HL-60 (cell line): Measurements from ENCODE around the gene CBX5.
"Not testable (repeated sequence)": the region's sequence is repeated elsewhere in the genome, so short reads cannot be mapped to it uniquely, and the experiment has no call there.

Experiments used
- DNase-seq, 2 experiments: peaks; one replicate each; pipeline ENCODE4 v3.0.0-alpha.2; 2010 to 2020; ENCODE audit warnings: low read depth in 1 of 2, low spot score in 1 of 2
- H3K27ac ChIP-seq: fragments of 250-450 bp; sonication (Bioruptor Pico); replicated peaks from 2 replicates; pipeline ENCODE4 v1.5.1; 2020; ENCODE audit warnings: mild to moderate bottlenecking, moderate library complexity
- H3K27me3 ChIP-seq: fragments of 250-450 bp; sonication (Bioruptor Pico); 2 replicates; pipeline ENCODE4 v1.5.1; 2021; ENCODE audit warnings: mild to moderate bottlenecking, moderate library complexity; ENCODE audit not compliant: insufficient read depth, poor library complexity, severe bottlenecking
- H3K4me3 ChIP-seq: replicated peaks from 2 replicates; pipeline ENCODE4 v1.5.1; 2011; ENCODE audit warnings: mild to moderate bottlenecking, control low read depth, low read length; ENCODE audit not compliant: insufficient read depth
- GABPA ChIP-seq: IDR thresholded peaks from 2 replicates; pipeline ENCODE4 v1.6.1; 2012; ENCODE audit warnings: low read depth
- POLR2AphosphoS5 ChIP-seq: IDR thresholded peaks from 2 replicates; pipeline ENCODE4 v1.6.1; 2012; ENCODE audit warnings: low read depth
- SPI1 ChIP-seq: IDR thresholded peaks from 2 replicates; pipeline ENCODE4 v1.6.1; 2012; ENCODE audit warnings: low read depth, mild to moderate bottlenecking, borderline replicate concordance
- TF ChIP-seq, protein P1 (sequence below): IDR thresholded peaks from 2 replicates; pipeline ENCODE4 v1.6.1; 2012; ENCODE audit warnings: low read depth; ENCODE audit not compliant: insufficient replicate concordance
- TF ChIP-seq, protein P2 (sequence below): IDR thresholded peaks from one replicate; pipeline ENCODE4 v1.5.1; 2011; ENCODE audit warnings: low read length, control low read depth, inconsistent platforms; ENCODE audit not compliant: insufficient read depth

CBX5 gene

DNA sequence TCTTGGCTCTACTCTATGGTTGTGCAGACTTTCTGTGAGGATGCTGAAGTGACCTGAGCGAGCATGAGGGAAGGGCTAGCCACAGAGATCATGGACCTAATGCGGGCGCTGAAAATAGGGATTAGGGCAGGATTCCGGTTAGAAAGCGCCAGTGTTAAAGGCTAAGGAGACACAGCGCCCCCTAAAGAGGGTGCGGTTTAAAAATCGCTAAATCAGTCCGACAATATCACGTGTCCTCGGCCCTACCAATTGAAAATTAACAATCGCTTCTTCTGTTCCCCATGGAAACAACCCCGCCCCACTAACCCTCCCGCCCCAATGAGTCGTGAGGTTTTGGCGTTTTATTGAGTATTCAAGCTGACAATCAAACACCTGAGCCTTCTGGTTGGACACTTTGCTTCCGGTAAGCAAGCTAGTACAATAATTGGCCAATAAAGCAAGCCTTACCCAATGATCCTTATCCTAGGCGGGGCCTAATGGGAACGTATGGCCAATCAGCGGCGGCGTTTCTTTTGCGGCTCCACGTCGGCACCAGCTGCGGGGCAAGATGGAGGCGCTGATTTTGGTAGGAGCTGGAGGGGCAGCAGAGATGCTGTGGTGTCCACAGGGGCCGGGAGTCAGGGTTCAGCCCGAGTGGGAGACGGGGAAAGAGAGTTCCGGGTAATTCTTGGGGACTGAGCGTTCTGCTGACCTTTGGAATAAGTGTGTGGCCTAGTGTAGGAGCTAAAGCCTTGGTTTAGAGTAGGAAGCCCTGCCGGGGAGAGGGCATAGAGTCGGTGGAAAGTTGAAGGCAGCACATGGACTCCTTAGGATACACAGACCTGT, 44.9 kb upstream of the CBX5 start, which contains the start of gene COPZ1:
TSS of gene COPZ1 (plus strand) at position 515 of the 825 bp plus-strand sequence. CDS start at position 548, 33 bp downstream.
- Histone ChIP-seq H3K4me3 (peak within 1 kb of the TSS; percentile 67), H3K27ac (peak within 1 kb of the TSS; percentile 83), H3K27me3 (no peaks in the 10 kb centered on the region)
- DNase-seq: peak; percentile 99 to 100
- TF ChIP-seq, protein P1, sequence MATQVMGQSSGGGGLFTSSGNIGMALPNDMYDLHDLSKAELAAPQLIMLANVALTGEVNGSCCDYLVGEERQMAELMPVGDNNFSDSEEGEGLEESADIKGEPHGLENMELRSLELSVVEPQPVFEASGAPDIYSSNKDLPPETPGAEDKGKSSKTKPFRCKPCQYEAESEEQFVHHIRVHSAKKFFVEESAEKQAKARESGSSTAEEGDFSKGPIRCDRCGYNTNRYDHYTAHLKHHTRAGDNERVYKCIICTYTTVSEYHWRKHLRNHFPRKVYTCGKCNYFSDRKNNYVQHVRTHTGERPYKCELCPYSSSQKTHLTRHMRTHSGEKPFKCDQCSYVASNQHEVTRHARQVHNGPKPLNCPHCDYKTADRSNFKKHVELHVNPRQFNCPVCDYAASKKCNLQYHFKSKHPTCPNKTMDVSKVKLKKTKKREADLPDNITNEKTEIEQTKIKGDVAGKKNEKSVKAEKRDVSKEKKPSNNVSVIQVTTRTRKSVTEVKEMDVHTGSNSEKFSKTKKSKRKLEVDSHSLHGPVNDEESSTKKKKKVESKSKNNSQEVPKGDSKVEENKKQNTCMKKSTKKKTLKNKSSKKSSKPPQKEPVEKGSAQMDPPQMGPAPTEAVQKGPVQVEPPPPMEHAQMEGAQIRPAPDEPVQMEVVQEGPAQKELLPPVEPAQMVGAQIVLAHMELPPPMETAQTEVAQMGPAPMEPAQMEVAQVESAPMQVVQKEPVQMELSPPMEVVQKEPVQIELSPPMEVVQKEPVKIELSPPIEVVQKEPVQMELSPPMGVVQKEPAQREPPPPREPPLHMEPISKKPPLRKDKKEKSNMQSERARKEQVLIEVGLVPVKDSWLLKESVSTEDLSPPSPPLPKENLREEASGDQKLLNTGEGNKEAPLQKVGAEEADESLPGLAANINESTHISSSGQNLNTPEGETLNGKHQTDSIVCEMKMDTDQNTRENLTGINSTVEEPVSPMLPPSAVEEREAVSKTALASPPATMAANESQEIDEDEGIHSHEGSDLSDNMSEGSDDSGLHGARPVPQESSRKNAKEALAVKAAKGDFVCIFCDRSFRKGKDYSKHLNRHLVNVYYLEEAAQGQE: peak; percentile 61
- TF ChIP-seq SPI1 (no peak), POLR2AphosphoS5 (peak; percentile 79; the same call in 1 of the 2 replicates), GABPA (no peak)
- TF ChIP-seq, protein P2, sequence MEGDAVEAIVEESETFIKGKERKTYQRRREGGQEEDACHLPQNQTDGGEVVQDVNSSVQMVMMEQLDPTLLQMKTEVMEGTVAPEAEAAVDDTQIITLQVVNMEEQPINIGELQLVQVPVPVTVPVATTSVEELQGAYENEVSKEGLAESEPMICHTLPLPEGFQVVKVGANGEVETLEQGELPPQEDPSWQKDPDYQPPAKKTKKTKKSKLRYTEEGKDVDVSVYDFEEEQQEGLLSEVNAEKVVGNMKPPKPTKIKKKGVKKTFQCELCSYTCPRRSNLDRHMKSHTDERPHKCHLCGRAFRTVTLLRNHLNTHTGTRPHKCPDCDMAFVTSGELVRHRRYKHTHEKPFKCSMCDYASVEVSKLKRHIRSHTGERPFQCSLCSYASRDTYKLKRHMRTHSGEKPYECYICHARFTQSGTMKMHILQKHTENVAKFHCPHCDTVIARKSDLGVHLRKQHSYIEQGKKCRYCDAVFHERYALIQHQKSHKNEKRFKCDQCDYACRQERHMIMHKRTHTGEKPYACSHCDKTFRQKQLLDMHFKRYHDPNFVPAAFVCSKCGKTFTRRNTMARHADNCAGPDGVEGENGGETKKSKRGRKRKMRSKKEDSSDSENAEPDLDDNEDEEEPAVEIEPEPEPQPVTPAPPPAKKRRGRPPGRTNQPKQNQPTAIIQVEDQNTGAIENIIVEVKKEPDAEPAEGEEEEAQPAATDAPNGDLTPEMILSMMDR: peak; percentile 85

DNA sequence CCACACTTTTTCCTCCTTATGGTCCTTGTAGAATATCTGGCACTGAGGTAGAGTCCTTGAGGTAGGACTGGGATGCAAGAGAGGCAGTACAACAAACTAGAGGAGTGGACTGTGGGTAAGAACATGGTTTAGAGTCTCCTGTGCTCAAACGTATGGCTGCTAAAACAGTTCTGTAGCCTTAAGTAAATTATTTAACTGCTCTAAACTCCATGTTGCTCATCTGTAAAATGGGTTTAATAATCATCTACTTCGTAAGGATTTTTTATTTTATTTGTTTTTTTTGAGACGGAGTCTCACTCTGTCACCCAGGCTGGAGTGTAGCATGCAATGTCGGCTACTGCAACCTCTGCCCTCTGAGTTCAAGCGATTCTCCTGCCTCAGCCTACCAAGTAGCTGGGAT, 41.4 kb upstream of the CBX5 start:
- H3K27me3 ChIP-seq: no peaks in the 10 kb centered on the region
- H3K27ac ChIP-seq: no peak overlapping the region
- TF ChIP-seq, protein P2: no peak
- TF ChIP-seq SPI1 (no peak), GABPA (no peak), POLR2AphosphoS5 (no peak)
- TF ChIP-seq, protein P1: no peak
- no peak overlapping the region for H3K4me3 ChIP-seq
- no peak for DNase-seq

DNA sequence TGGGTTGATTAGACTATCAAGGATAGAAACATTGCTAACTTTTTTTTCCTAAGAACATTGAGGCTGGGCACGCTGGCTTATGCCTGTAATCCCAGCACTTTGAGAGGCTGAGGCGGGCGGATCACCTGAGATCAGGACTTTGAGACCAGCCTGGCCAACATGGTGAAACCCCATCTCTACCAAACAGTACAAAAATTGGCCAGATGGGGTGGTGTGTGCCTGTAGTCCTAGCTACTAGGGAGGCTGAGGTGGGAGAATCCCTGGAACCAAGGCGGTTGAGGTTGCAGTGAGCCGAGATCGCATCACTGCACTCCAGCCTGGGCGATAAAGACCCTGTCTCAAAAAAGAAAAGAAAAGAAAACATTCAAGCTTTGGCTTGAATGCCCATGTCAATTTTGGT, 32.4 kb upstream of the CBX5 start:
- not testable (repeated sequence) for H3K27ac ChIP-seq, H3K4me3 ChIP-seq, H3K27me3 ChIP-seq, DNase-seq

DNA sequence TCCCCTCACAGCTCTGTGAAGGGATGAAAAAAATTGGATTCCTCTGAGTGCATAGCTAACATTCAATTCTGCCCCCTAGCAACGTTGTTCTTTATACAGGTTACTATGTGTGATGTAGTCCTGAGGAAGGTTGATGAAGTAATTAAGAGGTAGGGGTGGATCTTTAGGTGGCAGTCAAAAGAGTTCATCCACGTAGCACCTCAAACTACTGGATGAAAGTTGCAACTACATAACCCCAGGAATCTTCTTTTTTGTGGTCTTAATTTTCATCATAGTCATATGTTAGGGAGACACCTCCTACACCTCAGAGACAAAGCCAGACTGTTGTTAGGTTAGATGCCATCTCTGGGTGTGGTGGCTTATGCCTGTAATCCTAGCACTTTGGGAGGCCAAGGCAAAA, 31.1 kb upstream of the CBX5 start:
- TF ChIP-seq, protein P1: no peak
- TF ChIP-seq, protein P2: no peak
- no peak for DNase-seq
- no peak overlapping the region for H3K4me3 ChIP-seq
- H3K27ac ChIP-seq: no peak overlapping the region
- no peaks in the 10 kb centered on the region for H3K27me3 ChIP-seq
